ENCODE data around the gene MDP1. TPM values are rescaled to one million over a fixed set of nuclear protein-coding genes. Genes with fewer than 3 reads are reported as not detected.

MDP1 gene
- total and polyA plus RNA-seq, 10 of the 15 experiments (the other 5 are each of a cell fraction or from before 2014, with no cell fraction given): 10.4 to 45.8 (median 23.5) TPM

DNA sequence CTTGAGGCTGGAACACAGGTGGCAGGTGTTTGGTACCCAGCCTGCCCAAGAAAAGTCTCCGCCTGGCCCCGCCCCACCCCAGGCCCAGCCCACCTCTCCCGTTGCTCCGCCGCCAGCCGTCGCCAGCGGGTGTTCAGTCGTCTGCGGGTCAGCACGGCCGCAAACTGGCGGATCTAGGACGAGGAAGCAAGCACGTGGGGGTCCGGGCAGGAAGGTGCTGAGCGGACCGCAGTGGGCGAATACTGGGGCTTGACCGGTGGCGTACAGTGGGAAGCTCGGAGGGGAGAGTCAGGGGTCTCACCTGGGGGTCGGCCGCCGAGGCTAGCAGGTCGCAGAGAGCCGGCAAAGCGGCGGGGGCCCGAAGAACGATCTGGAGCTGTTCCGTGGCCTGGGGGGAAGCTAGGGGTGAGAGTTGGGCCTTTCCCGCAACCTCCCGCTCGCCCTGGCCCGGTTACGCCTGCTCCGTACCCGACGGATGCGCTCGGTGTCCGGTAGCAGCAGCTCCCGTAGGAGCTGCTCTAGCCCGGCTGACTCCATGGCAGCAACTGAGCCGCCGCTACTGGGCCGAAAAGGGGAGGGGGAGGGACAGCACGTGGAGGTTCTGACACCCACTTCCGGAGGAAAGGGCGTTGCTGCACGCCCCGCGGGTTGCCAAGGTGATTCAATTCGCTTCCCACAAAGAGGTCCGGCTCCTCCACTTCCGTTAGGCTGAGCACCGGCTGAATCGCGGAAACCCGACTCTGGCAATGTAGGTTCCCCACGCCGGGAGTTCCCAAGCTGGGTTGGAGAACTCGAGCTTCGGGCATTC lies 27.4 kb downstream of the MDP1 start, which contains the start of gene IPO4 (continued):
- TF ChIP-seq MYB (IDR thresholded peaks at IDR 0.05; ENCODE audit: borderline replicate concordance, low read depth, low read length) (peak; percentile 76; the same call in 1 of the 2 replicates), SREBF2 (IDR thresholded peaks at IDR 0.05; ENCODE audit: low read length) (peak; percentile 78), SP1 (IDR thresholded peaks at IDR 0.05; ENCODE audit: low read depth, low read length) (peak; percentile 92), RBBP5 (conservative IDR thresholded peaks at IDR 0.05) (no peak), CREM (IDR thresholded peaks at IDR 0.05; ENCODE audit: low read depth) (peak; percentile 85), FOXK2 (IDR thresholded peaks at IDR 0.05) (peak; percentile 62), KLF5 (IDR thresholded peaks at IDR 0.05; ENCODE audit: partially characterized antibody) (no peak), STAT1 (conservative IDR thresholded peaks at IDR 0.05) (peak; percentile 97; the same call in 1 of the 2 replicates), IRF4 (IDR thresholded peaks at IDR 0.05; ENCODE audit: low read depth, low read length) (peak; percentile 89), POLR2AphosphoS2 (IDR thresholded peaks at IDR 0.05; ENCODE audit: low read depth, low read length) (peak; percentile 72), NFYB (IDR thresholded peaks at IDR 0.05; ENCODE audit: insufficient read depth, low read depth, low read length) (no peak), BCL11A (IDR thresholded peaks at IDR 0.05; ENCODE audit: low read depth, low read length) (peak; percentile 44; the same call in 1 of the 2 replicates), SUPT20H (IDR thresholded peaks at IDR 0.05; ENCODE audit: borderline replicate concordance, control insufficient read depth, low read depth, low read length) (no peak), NR2C1 (IDR thresholded peaks at IDR 0.05) (peak; percentile 89), KDM1A (IDR thresholded peaks at IDR 0.05; ENCODE audit: borderline replicate concordance) (no peak), SRF (IDR thresholded peaks at IDR 0.05; ENCODE audit: low read depth in 2 of 2, low read length in 2 of 2) (peak; percentile 59 to 95; a peak in 3 of 4 replicates)
- TF ChIP-seq, protein P1, sequence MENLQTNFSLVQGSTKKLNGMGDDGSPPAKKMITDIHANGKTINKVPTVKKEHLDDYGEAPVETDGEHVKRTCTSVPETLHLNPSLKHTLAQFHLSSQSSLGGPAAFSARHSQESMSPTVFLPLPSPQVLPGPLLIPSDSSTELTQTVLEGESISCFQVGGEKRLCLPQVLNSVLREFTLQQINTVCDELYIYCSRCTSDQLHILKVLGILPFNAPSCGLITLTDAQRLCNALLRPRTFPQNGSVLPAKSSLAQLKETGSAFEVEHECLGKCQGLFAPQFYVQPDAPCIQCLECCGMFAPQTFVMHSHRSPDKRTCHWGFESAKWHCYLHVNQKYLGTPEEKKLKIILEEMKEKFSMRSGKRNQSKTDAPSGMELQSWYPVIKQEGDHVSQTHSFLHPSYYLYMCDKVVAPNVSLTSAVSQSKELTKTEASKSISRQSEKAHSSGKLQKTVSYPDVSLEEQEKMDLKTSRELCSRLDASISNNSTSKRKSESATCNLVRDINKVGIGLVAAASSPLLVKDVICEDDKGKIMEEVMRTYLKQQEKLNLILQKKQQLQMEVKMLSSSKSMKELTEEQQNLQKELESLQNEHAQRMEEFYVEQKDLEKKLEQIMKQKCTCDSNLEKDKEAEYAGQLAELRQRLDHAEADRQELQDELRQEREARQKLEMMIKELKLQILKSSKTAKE (IDR thresholded peaks at IDR 0.05; ENCODE audit: low read depth, poor library complexity, severe bottlenecking): peak; percentile 37
- TF ChIP-seq, protein P2, sequence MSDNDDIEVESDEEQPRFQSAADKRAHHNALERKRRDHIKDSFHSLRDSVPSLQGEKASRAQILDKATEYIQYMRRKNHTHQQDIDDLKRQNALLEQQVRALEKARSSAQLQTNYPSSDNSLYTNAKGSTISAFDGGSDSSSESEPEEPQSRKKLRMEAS (IDR thresholded peaks at IDR 0.05; ENCODE audit: low read depth, low read length): peak; percentile 100
- TF ChIP-seq, protein P3, sequence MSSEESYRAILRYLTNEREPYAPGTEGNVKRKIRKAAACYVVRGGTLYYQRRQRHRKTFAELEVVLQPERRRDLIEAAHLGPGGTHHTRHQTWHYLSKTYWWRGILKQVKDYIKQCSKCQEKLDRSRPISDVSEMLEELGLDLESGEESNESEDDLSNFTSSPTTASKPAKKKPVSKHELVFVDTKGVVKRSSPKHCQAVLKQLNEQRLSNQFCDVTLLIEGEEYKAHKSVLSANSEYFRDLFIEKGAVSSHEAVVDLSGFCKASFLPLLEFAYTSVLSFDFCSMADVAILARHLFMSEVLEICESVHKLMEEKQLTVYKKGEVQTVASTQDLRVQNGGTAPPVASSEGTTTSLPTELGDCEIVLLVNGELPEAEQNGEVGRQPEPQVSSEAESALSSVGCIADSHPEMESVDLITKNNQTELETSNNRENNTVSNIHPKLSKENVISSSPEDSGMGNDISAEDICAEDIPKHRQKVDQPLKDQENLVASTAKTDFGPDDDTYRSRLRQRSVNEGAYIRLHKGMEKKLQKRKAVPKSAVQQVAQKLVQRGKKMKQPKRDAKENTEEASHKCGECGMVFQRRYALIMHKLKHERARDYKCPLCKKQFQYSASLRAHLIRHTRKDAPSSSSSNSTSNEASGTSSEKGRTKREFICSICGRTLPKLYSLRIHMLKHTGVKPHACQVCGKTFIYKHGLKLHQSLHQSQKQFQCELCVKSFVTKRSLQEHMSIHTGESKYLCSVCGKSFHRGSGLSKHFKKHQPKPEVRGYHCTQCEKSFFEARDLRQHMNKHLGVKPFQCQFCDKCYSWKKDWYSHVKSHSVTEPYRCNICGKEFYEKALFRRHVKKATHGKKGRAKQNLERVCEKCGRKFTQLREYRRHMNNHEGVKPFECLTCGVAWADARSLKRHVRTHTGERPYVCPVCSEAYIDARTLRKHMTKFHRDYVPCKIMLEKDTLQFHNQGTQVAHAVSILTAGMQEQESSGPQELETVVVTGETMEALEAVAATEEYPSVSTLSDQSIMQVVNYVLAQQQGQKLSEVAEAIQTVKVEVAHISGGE (CRISPR knock-in tag; IDR thresholded peaks at IDR 0.05): peak; percentile 99
- TF ChIP-seq, protein P4, sequence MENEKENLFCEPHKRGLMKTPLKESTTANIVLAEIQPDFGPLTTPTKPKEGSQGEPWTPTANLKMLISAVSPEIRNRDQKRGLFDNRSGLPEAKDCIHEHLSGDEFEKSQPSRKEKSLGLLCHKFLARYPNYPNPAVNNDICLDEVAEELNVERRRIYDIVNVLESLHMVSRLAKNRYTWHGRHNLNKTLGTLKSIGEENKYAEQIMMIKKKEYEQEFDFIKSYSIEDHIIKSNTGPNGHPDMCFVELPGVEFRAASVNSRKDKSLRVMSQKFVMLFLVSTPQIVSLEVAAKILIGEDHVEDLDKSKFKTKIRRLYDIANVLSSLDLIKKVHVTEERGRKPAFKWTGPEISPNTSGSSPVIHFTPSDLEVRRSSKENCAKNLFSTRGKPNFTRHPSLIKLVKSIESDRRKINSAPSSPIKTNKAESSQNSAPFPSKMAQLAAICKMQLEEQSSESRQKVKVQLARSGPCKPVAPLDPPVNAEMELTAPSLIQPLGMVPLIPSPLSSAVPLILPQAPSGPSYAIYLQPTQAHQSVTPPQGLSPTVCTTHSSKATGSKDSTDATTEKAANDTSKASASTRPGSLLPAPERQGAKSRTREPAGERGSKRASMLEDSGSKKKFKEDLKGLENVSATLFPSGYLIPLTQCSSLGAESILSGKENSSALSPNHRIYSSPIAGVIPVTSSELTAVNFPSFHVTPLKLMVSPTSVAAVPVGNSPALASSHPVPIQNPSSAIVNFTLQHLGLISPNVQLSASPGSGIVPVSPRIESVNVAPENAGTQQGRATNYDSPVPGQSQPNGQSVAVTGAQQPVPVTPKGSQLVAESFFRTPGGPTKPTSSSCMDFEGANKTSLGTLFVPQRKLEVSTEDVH (IDR thresholded peaks at IDR 0.05; ENCODE audit: low read depth, partially characterized antibody): peak; percentile 96
- TF ChIP-seq, protein P5, sequence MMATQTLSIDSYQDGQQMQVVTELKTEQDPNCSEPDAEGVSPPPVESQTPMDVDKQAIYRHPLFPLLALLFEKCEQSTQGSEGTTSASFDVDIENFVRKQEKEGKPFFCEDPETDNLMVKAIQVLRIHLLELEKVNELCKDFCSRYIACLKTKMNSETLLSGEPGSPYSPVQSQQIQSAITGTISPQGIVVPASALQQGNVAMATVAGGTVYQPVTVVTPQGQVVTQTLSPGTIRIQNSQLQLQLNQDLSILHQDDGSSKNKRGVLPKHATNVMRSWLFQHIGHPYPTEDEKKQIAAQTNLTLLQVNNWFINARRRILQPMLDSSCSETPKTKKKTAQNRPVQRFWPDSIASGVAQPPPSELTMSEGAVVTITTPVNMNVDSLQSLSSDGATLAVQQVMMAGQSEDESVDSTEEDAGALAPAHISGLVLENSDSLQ (IDR thresholded peaks at IDR 0.05): peak; percentile 75

All from GM12878 (cell line).